NB4 (cell line): ENCODE measurements around the gene SOX2.

Source experiments
- POLR2A ChIP-seq: IDR thresholded peaks from 2 replicates; pipeline ENCODE4 v1.6.1; 2011; ENCODE audit warnings: mild to moderate bottlenecking; ENCODE audit not compliant: insufficient read length; ENCODE audit errors: extremely low read depth
- TF ChIP-seq, protein P1 (sequence below): IDR thresholded peaks from one replicate; pipeline ENCODE4 v1.5.1; 2012; ENCODE audit warnings: low read depth, low read length

DNA sequence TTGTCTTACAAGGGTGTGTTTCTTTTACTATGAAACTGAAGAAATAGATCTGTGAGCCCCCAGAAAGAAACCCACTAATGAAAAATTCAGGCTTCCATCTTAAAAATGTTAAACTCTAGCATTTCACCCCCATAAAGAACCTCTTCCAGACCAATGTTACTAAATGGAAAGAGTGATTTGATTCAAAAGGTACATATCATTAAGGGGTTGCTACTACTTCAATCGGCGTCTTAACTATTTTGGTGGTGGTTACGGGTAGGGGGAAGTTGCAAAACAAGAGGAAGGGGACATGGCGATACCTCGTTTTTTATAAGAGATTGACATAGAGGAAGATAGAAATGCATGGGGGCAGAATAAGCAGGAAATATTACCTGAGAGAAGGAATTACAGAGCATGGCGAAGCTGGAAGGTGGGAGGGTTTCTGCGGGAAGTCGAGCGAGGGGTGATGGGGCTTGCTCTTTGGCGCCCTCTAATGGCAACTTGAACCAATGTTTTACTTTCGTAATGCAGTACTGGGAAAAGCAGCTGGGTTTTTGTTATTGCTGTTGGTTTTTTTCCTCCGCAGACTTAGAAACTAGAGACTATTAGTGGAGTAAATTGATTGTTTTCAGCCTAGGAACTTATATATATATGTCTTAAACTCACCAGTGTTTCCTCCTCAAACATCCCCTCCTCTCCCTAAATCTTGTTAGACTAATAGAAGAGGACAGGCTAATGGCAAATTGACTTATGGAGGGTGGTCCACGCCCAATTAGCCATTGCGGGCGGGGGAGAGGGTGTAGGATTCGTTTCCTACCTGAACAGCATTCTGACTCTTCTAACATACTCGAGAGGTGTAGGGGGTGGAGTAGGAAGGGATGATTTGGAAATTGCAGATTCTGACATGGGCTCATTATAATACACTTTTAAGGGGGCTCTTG is 11.3 kb upstream of the SOX2 start:
- TF ChIP-seq, protein P1, sequence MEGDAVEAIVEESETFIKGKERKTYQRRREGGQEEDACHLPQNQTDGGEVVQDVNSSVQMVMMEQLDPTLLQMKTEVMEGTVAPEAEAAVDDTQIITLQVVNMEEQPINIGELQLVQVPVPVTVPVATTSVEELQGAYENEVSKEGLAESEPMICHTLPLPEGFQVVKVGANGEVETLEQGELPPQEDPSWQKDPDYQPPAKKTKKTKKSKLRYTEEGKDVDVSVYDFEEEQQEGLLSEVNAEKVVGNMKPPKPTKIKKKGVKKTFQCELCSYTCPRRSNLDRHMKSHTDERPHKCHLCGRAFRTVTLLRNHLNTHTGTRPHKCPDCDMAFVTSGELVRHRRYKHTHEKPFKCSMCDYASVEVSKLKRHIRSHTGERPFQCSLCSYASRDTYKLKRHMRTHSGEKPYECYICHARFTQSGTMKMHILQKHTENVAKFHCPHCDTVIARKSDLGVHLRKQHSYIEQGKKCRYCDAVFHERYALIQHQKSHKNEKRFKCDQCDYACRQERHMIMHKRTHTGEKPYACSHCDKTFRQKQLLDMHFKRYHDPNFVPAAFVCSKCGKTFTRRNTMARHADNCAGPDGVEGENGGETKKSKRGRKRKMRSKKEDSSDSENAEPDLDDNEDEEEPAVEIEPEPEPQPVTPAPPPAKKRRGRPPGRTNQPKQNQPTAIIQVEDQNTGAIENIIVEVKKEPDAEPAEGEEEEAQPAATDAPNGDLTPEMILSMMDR: peak; percentile 61
- TF ChIP-seq POLR2A: no peak
